ENCODE data around the gene MYLK2.

Gene MYLK2

DNA sequence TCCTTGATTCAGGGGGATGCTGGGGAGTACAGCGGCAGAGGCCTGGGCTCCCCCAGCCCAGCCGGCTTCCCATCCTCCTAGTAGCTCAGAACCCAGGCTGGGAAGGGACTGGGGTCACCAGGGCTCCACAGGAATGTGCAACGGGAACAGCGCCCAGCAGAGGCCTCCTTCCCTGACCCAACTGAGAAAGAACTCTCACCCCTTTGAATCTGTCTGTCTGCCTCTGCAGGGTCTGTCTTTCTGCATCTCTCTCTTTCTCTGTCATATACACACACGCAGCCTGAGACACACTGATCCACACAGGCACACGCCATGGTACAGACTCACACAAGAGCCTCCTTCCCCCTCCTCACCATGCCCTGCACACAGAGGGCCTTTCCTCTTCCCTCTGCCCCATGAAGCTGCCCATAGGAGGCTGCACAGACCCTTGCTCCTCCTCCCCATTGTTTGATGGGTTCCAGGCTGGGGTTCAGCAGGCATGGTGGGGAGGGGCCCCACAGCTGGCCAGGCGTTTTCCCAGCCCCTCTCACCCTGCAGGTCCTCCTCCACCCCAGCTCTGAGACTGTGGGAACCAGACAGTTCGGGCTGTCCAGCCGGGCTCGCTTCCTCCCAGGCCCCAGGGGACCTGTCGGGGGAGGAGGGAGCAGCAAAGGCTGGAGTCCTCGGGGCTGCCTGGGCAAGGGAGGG, 23.5 kb downstream of the MYLK2 start (continued):
- TF ChIP-seq, protein P1, sequence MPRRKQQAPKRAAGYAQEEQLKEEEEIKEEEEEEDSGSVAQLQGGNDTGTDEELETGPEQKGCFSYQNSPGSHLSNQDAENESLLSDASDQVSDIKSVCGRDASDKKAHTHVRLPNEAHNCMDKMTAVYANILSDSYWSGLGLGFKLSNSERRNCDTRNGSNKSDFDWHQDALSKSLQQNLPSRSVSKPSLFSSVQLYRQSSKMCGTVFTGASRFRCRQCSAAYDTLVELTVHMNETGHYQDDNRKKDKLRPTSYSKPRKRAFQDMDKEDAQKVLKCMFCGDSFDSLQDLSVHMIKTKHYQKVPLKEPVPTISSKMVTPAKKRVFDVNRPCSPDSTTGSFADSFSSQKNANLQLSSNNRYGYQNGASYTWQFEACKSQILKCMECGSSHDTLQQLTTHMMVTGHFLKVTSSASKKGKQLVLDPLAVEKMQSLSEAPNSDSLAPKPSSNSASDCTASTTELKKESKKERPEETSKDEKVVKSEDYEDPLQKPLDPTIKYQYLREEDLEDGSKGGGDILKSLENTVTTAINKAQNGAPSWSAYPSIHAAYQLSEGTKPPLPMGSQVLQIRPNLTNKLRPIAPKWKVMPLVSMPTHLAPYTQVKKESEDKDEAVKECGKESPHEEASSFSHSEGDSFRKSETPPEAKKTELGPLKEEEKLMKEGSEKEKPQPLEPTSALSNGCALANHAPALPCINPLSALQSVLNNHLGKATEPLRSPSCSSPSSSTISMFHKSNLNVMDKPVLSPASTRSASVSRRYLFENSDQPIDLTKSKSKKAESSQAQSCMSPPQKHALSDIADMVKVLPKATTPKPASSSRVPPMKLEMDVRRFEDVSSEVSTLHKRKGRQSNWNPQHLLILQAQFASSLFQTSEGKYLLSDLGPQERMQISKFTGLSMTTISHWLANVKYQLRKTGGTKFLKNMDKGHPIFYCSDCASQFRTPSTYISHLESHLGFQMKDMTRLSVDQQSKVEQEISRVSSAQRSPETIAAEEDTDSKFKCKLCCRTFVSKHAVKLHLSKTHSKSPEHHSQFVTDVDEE (CRISPR knock-in tag; IDR thresholded peaks at IDR 0.05) = no peak
- no peak for TF ChIP-seq OSR1 (CRISPR knock-in tag; IDR thresholded peaks at IDR 0.05)

GRCh38 chr20:31843288-31843687, 24.1 kb downstream of the MYLK2 start:
- TF ChIP-seq ESRRG (CRISPR knock-in tag; IDR thresholded peaks at IDR 0.05) (no peak), CSDC2 (CRISPR knock-in tag; IDR thresholded peaks at IDR 0.05) (no peak; the same call in 1 of the 2 replicates)
- TF ChIP-seq, protein P2, sequence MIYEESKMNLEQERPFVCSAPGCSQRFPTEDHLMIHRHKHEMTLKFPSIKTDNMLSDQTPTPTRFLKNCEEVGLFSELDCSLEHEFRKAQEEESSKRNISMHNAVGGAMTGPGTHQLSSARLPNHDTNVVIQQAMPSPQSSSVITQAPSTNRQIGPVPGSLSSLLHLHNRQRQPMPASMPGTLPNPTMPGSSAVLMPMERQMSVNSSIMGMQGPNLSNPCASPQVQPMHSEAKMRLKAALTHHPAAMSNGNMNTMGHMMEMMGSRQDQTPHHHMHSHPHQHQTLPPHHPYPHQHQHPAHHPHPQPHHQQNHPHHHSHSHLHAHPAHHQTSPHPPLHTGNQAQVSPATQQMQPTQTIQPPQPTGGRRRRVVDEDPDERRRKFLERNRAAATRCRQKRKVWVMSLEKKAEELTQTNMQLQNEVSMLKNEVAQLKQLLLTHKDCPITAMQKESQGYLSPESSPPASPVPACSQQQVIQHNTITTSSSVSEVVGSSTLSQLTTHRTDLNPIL (CRISPR knock-in tag; IDR thresholded peaks at IDR 0.05; ENCODE audit: low read depth) = no peak
- no peak for ATAC-seq

GRCh38 chr20:31843881-31844280, 24.7 kb downstream of the MYLK2 start:
- no peak for TF ChIP-seq ZNF8 (CRISPR knock-in tag; IDR thresholded peaks at IDR 0.05)
- no peak for TF ChIP-seq ZNF70 (CRISPR knock-in tag; IDR thresholded peaks at IDR 0.05)
- no peak for TF ChIP-seq ZFP30 (CRISPR knock-in tag; IDR thresholded peaks at IDR 0.05)
- no peak for TF ChIP-seq SNAI2 (CRISPR knock-in tag; IDR thresholded peaks at IDR 0.05)
- TF ChIP-seq, protein P1 (CRISPR knock-in tag; IDR thresholded peaks at IDR 0.05) = peak; percentile 58; the same call in 1 of the 2 replicates
- ATAC-seq = no peak

DNA sequence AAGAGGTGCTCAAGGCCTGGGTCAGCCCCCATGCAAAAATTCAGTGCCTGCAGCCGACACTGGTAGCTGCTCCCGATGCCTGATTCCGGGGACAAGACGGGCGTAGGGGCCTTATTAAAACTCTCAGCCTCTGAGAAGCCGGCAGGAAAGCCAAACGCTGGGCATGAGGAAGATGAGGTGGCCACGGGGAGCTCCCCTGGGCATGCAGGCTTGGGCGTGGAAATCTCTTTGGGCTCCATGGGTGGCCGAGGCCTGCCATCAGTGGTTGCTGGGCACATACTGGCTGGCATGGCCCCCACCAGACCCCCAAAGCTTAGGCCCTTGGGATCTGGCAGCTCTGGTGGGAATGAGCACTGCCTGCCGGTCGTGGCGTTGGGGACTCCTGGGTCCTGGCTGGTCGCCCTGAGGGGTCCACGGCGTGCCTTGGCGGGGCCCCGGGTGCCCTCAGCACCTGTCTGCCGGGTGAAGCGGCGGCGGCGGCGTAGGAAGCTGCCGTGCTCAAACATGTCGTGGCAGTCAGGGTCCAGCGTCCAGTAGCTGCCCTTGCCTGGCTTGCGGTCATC, 25.7 kb downstream of the MYLK2 start:
- TF ChIP-seq, protein P1 (CRISPR knock-in tag; IDR thresholded peaks at IDR 0.05) = peak; percentile 74; the same call in 1 of the 2 replicates
- TF ChIP-seq OSR1 (CRISPR knock-in tag; IDR thresholded peaks at IDR 0.05) = no peak
- ATAC-seq = no peak

DNA sequence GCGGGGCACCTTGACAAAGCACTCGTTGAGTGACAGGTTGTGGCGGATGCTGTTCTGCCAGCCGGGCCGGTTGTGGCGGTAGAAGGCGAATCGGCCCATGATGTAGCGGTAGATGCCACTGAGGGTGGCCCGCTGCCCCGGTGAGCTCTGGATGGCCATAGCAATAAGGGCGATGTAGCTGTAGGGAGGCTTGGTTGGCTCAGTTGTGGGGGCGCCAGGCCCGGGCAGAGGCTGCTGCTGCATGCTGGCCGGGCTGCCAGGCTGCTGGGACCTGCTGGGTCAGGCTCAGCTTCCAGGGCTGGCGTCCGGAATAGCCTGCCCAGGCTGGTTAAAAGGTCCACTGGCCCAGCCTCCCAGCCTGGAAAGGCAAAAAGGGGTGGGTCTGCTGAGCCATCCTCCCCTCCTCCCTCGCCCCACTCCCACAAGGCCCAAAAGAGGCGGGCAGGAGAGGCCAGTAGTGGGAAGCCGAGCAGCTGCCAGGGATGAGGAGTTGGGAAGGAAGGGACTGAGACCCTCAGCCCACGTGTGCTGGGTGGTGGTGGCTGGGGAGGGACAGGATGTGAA, 26.2 kb downstream of the MYLK2 start, which contains the start of gene FOXS1:
Gene FOXS1 (minus strand): TSS at position 305 of the 564 bp plus-strand sequence. CDS start 62 bp downstream, at position 243.
- peak; percentile 15 for ATAC-seq
- TF ChIP-seq ZFP30 (CRISPR knock-in tag; IDR thresholded peaks at IDR 0.05) (no peak), ZNF8 (CRISPR knock-in tag; IDR thresholded peaks at IDR 0.05) (no peak), RARB (CRISPR knock-in tag; IDR thresholded peaks at IDR 0.05) (no peak), PPARA (CRISPR knock-in tag; IDR thresholded peaks at IDR 0.05; ENCODE audit: borderline replicate concordance) (no peak), BACH2 (CRISPR knock-in tag; IDR thresholded peaks at IDR 0.05; ENCODE audit: borderline replicate concordance) (no peak), CSDC2 (CRISPR knock-in tag; IDR thresholded peaks at IDR 0.05) (peak; percentile 67; the same call in 1 of the 2 replicates), ZFP3 (CRISPR knock-in tag; IDR thresholded peaks at IDR 0.05) (no peak), OSR1 (CRISPR knock-in tag; IDR thresholded peaks at IDR 0.05) (no peak)
- TF ChIP-seq, protein P1 (CRISPR knock-in tag; IDR thresholded peaks at IDR 0.05) = peak; percentile 87; the same call in 1 of the 2 replicates

Measured in SK-N-SH treated with all-trans-retinoic acid at 6 μM for 48 hours (cell line).